Gastrocnemius medialis (tissue), 4 donors: ENCODE data around the gene RNU6-9. TPM values are rescaled to one million over a fixed set of nuclear protein-coding genes. Genes with fewer than 3 reads are reported as not detected.

Source experiments
- ATAC-seq, 2 donors: fragments of 150-250 bp; one replicate each; pipeline ENCODE4 v1.9.1; 2016
- DNase-seq, 2 donors: peaks; one replicate each; pipeline ENCODE4 v3.0.0-alpha.2; 2019
- H3K27ac ChIP-seq, 4 donors: fragments of 200-600 bp; sonication (generic); 1 replicate in 1 of 4; 2 replicates in 3 of 4; pipeline ENCODE4 v1.5.1; 2016 to 2018; ENCODE audit warnings: mild to moderate bottlenecking in 2 of 4, moderate library complexity in 1 of 4
- H3K27me3 ChIP-seq, 3 donors: fragments of 200-600 bp; sonication (generic) in 2 of 3; 1 replicate in 1 of 3; 2 replicates in 2 of 3; pipeline versions ENCODE4 v1.5.1 to v1.6.0; 2016 to 2019; ENCODE audit warnings: mild to moderate bottlenecking in 1 of 3, moderate library complexity in 1 of 3
- H3K36me3 ChIP-seq, 2 donors: fragments of 200-600 bp; sonication (generic) in 1 of 2; one replicate each; pipeline ENCODE4 v1.5.1; 2017 to 2018
- H3K4me1 ChIP-seq, 2 donors: fragments of 200-600 bp; sonication (generic) in 1 of 2; one replicate each; pipeline ENCODE4 v1.5.1; 2016 to 2017; ENCODE audit warnings: mild to moderate bottlenecking in 2 of 2
- H3K4me3 ChIP-seq, 4 donors: fragments of 200-600 bp; sonication (generic) in 3 of 4; 1 replicate in 1 of 4; 2 replicates in 3 of 4; pipeline ENCODE4 v1.5.1; 2016 to 2019; ENCODE audit warnings: mild to moderate bottlenecking in 2 of 4
- H3K9me3 ChIP-seq, 3 donors: fragments of 200-600 bp; sonication (generic) in 2 of 3; 1 replicate in 1 of 3; 2 replicates in 2 of 3; pipeline ENCODE4 v1.5.1; 2016 to 2019
- CTCF ChIP-seq, 5 experiments: fragments of 450-650 bp in 3 of 5; fragments of 200-600 bp in 2 of 5; sonication (generic) in 2 of 5; IDR thresholded peaks in 4 of 5; conservative IDR thresholded peaks in 1 of 5; 1 replicate in 4 of 5; 2 replicates in 1 of 5; pipeline ENCODE4 v1.5.1; 2016 to 2019; ENCODE audit warnings: antibody characterized with exemption in 5 of 5, mild to moderate bottlenecking in 3 of 5, moderate library complexity in 3 of 5
- POLR2A ChIP-seq, 2 donors: fragments of 450-650 bp; IDR thresholded peaks; one replicate each; pipeline ENCODE4 v1.6.1; 2017; ENCODE audit warnings: antibody characterized with exemption in 2 of 2, mild to moderate bottlenecking in 2 of 2, moderate library complexity in 2 of 2
- in situ Hi-C, 4 donors: fragments of 200-750 bp; cut with MboI; loops; one replicate each; pipeline versions ENCODE4 v1.15.0 to v1.8.0; 2017; ENCODE audit warnings: low sequenced_read_pairs in 4 of 4
- intact Hi-C: fragments of 100-400 bp; cut with DNase I; formaldehyde crosslinking; loops from one replicate; pipeline ENCODE4 v1.15.1; 2023; ENCODE audit warnings: low total_unique reads
- total RNA-seq, 4 donors: library from RNA; depleted of rRNA; stranded (reverse); fragments of >200 nt; gene quantifications; one replicate each; pipeline versions ENCODE4 v1.1.0 to v1.2.3, GENCODE V29; 2016

RNU6-9 gene
- total RNA-seq, 4 donors from 2014 or later = not detected

GRCh38 chr19:885536-886224, 7.6 kb upstream of the RNU6-9 start:
- Histone ChIP-seq H3K27me3 (no peaks in the 10 kb centered on the region), H3K36me3 (peaks cover 0 to 74% of the 10 kb centered on the region in 2 donors), H3K4me1 (no peaks in the 10 kb centered on the region), H3K4me3 (no peak overlapping the region), H3K27ac (no peak overlapping the region), H3K9me3 (no peaks in the 10 kb centered on the region)
- no peak for TF ChIP-seq CTCF (IDR thresholded peaks at IDR 0.05 in 4 of 5, conservative IDR thresholded peaks at IDR 0.05 in 1 of 5)
- TF ChIP-seq POLR2A (IDR thresholded peaks at IDR 0.05) = no peak
- in situ Hi-C loops = no loop called here
- DNase-seq (no peak), ATAC-seq (no peak)
- intact Hi-C loops = no loop called here

GRCh38 chr19:887072-887471, 6.2 kb upstream of the RNU6-9 start:
- H3K9me3 ChIP-seq = no peaks in the 10 kb centered on the region
- H3K36me3 ChIP-seq = peaks cover 0 to 60% of the 10 kb centered on the region in 2 donors
- no peak overlapping the region for H3K4me3 ChIP-seq
- ATAC-seq = no peak
- intact Hi-C loops (no loop called here), in situ Hi-C loops (no loop called here)
- H3K27me3 ChIP-seq = no peaks in the 10 kb centered on the region
- no peak overlapping the region for H3K27ac ChIP-seq
- H3K4me1 ChIP-seq = peaks cover 0 to 4% of the 10 kb centered on the region in 2 donors
- DNase-seq = no peak
- TF ChIP-seq CTCF (IDR thresholded peaks at IDR 0.05 in 4 of 5, conservative IDR thresholded peaks at IDR 0.05 in 1 of 5) (no peak), POLR2A (IDR thresholded peaks at IDR 0.05) (no peak)

GRCh38 chr19:887599-887998, 5.7 kb upstream of the RNU6-9 start:
- no peak for TF ChIP-seq POLR2A (IDR thresholded peaks at IDR 0.05)
- no peak for TF ChIP-seq CTCF (IDR thresholded peaks at IDR 0.05 in 4 of 5, conservative IDR thresholded peaks at IDR 0.05 in 1 of 5)
- Histone ChIP-seq H3K36me3 (peaks cover 0 to 55% of the 10 kb centered on the region in 2 donors), H3K4me3 (no peak overlapping the region), H3K27ac (no peak overlapping the region), H3K27me3 (no peaks in the 10 kb centered on the region), H3K4me1 (peaks cover 0 to 9% of the 10 kb centered on the region in 2 donors), H3K9me3 (no peaks in the 10 kb centered on the region)
- no peak for ATAC-seq
- intact Hi-C loops (no loop called here), in situ Hi-C loops (no loop called here)
- DNase-seq = no peak

- Histone ChIP-seq H3K27me3 (no peaks in the 10 kb centered on the region), H3K36me3 (peaks cover 0 to 48% of the 10 kb centered on the region in 2 donors), H3K4me3 (no peak overlapping the region), H3K4me1 (peaks cover 0 to 9% of the 10 kb centered on the region in 2 donors), H3K9me3 (no peaks in the 10 kb centered on the region), H3K27ac (no peak overlapping the region)
- DNase-seq (no peak), ATAC-seq (no peak)
- no peak for TF ChIP-seq POLR2A (IDR thresholded peaks at IDR 0.05)
- no peak for TF ChIP-seq CTCF (IDR thresholded peaks at IDR 0.05 in 4 of 5, conservative IDR thresholded peaks at IDR 0.05 in 1 of 5)
- in situ Hi-C loops (no loop called here), intact Hi-C loops (no loop called here)
These were observed 4.5 kb upstream of the RNU6-9 start for GRCh38 chr19:888581-889385.
